HFF-Myc (cell line): Measurements from ENCODE around the gene EXOG.

Experiments used
- DNase-seq: peaks from one replicate; pipeline ENCODE4 v3.0.0-alpha.2; 2011; ENCODE audit warnings: low read depth; ENCODE audit errors: extremely low read depth
- H3K4me3 ChIP-seq: replicated peaks from 2 replicates; pipeline ENCODE4 v1.5.1; 2011; ENCODE audit warnings: low read depth, mild to moderate bottlenecking, control low read depth, low read length
- CTCF ChIP-seq: IDR thresholded peaks from 2 replicates; pipeline ENCODE4 v1.5.1; 2012; ENCODE audit warnings: mild to moderate bottlenecking, low read depth, low read length, control low read depth; ENCODE audit errors: missing control alignments

Gene EXOG

DNA sequence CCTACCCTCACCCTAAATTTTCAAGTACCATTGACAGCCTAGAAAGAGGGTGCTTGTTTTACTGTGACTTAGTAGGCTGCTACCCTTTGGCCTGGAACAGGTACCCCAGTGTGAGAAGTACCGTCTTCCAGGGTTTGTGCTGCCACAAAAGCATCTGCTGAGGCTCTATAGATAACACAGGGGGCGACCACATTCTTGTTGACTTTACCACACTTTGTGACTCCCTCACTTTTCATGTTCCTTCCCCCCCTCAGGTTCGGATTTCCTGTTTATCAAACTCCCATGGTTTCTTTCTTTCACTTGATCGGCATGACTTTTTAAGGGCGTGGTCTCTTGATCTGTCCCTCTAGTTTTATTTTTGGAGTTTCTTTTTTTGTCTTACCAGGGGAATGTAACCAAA is 23.5 kb downstream of the EXOG start:
- H3K4me3 ChIP-seq: no peak overlapping the region
- no peak for TF ChIP-seq CTCF
- DNase-seq: no peak

DNA sequence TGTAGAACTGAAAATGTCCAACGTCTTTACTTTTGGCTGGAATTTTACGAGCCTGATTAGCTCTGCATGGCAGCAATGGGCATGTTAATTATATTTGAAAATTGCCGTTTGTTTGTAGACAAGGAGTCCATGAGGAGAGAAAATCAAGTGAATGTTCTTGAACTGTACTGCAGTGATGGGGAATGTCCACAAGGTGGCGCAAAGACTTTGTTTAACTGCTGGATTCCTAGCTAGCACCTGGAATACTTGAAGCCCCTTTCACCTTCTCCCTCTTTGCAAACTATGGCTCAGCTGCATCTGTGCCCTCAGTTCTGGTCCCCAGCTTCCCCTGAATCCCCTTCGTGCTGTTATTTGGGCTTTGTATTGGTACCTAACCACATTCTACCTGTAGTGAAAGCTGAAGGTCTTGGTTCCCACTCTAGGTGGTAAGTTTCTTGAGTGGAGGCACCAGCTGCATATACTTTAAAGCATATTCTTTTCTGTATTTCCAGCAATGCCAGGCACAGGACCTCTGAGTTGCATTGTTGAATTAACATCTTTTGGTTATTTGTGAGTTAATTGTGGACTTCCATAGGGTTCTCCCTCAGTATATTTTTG is 25.3 kb downstream of the EXOG start:
- TF ChIP-seq CTCF: peak; percentile 89
- peak; percentile 49 for DNase-seq

GRCh38 chr3:38522002-38522401 is 25.9 kb downstream of the EXOG start:
- DNase-seq: no peak
- TF ChIP-seq CTCF: no peak
- no peak overlapping the region for H3K4me3 ChIP-seq

More for the DNA sequence above, 25.3 kb downstream of the EXOG start:
- no peak overlapping the region for H3K4me3 ChIP-seq

- DNase-seq: no peak
- TF ChIP-seq CTCF: no peak
- no peak overlapping the region for H3K4me3 ChIP-seq
These were observed 28.1 kb downstream of the EXOG start for GRCh38 chr3:38524141-38524739.

DNA sequence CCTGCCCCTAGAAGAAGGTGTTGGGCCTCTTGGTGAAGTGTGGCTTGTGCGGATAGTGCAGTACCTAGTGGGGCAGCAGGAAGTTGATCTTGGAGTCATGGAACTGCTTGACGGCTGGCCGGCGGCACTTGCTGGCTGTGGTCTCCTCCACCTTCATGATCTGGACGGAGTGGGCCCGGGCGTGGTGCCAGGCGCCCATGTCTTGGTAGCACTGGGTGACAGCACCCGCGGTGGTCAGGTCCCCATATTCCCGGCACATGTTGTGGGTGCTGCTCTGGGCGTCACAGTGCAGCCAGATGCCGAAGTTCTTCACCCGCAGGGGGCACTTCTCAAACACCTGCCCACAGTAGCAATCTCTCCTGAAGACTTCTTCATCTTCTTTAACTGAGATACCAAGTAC is 30.7 kb downstream of the EXOG start:
- H3K4me3 ChIP-seq: no peak overlapping the region
- no peak for TF ChIP-seq CTCF
- no peak for DNase-seq

- no peak for DNase-seq
- peak; percentile 17 for TF ChIP-seq CTCF
- no peak overlapping the region for H3K4me3 ChIP-seq
These were observed 32.3 kb downstream of the EXOG start for GRCh38 chr3:38528457-38528856.

DNA sequence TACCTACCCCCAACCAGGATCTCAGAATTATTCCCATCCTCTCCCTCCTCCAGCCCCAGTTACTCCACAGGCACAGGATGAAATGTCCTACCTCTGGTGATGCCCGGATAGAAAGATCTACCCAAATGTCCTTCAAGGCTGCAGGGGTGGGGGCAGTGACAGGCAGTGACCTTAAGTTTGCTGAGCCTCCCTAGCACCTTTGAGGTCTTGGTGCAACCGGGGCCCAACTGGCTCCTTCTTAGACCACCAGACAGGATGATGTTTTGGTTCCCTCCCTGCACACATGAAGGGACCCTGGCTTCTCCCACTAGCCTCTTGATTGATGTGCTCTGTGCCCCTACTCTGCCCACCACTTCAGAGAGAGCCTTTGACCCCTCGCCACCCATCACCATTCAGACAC is 36.4 kb downstream of the EXOG start:
- DNase-seq: no peak
- TF ChIP-seq CTCF: no peak
- H3K4me3 ChIP-seq: no peak overlapping the region
